ENCODE data around the gene GALNT2.

DNA sequence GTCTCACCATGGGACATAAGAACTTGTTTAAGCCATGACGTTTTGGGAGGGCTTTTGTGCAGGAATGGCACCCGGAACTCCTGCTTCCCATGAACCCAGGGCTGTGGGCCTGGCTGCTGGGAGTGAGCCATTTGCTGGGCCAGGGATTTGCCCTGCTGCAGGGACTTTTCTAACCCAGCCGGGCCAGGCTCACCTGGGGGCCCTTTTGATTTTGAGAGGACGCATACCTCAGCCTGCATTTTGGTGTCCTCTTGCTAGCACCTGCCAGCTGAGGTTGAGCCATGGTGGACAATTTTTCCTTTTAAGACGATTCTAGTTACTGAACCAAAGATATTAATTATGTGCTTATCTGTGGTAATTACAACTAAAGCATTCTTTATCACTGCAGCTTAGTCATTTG is 28.9 kb downstream of the GALNT2 start:
- TF ChIP-seq, protein P1, sequence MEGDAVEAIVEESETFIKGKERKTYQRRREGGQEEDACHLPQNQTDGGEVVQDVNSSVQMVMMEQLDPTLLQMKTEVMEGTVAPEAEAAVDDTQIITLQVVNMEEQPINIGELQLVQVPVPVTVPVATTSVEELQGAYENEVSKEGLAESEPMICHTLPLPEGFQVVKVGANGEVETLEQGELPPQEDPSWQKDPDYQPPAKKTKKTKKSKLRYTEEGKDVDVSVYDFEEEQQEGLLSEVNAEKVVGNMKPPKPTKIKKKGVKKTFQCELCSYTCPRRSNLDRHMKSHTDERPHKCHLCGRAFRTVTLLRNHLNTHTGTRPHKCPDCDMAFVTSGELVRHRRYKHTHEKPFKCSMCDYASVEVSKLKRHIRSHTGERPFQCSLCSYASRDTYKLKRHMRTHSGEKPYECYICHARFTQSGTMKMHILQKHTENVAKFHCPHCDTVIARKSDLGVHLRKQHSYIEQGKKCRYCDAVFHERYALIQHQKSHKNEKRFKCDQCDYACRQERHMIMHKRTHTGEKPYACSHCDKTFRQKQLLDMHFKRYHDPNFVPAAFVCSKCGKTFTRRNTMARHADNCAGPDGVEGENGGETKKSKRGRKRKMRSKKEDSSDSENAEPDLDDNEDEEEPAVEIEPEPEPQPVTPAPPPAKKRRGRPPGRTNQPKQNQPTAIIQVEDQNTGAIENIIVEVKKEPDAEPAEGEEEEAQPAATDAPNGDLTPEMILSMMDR (IDR thresholded peaks at IDR 0.05), result no peak
- TF ChIP-seq FOXM1 (IDR thresholded peaks at IDR 0.05; ENCODE audit: low read depth) (no peak), YY1 (IDR thresholded peaks at IDR 0.05; ENCODE audit: low read depth) (no peak), POLR2AphosphoS5 (IDR thresholded peaks at IDR 0.05; ENCODE audit: low read depth, low read length) (no peak), RCOR1 (IDR thresholded peaks at IDR 0.05; ENCODE audit: low read length) (no peak), EP300 (IDR thresholded peaks at IDR 0.05; ENCODE audit: borderline replicate concordance in 1 of 2, low read depth in 1 of 2, low read length in 1 of 2) (no peak), TAF1 (IDR thresholded peaks at IDR 0.05; ENCODE audit: borderline replicate concordance, low read depth, low read length) (no peak), NRF1 (IDR thresholded peaks at IDR 0.05; ENCODE audit: low read depth, low read length) (no peak), MEF2A (IDR thresholded peaks at IDR 0.05; ENCODE audit: borderline replicate concordance, low read depth) (no peak)
- TF ChIP-seq, protein P2, sequence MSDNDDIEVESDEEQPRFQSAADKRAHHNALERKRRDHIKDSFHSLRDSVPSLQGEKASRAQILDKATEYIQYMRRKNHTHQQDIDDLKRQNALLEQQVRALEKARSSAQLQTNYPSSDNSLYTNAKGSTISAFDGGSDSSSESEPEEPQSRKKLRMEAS (IDR thresholded peaks at IDR 0.05; ENCODE audit: low read depth), result no peak
- TF ChIP-seq, protein P3, sequence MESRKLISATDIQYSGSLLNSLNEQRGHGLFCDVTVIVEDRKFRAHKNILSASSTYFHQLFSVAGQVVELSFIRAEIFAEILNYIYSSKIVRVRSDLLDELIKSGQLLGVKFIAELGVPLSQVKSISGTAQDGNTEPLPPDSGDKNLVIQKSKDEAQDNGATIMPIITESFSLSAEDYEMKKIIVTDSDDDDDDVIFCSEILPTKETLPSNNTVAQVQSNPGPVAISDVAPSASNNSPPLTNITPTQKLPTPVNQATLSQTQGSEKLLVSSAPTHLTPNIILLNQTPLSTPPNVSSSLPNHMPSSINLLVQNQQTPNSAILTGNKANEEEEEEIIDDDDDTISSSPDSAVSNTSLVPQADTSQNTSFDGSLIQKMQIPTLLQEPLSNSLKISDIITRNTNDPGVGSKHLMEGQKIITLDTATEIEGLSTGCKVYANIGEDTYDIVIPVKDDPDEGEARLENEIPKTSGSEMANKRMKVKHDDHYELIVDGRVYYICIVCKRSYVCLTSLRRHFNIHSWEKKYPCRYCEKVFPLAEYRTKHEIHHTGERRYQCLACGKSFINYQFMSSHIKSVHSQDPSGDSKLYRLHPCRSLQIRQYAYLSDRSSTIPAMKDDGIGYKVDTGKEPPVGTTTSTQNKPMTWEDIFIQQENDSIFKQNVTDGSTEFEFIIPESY (IDR thresholded peaks at IDR 0.05; ENCODE audit: borderline replicate concordance, low read depth), result no peak
